GM12878 (cell line): ENCODE results near the gene PPP2R3A. TPM values are rescaled to one million over a fixed set of nuclear protein-coding genes. Genes with fewer than 3 reads are reported as not detected.

Experiments
- ATAC-seq: fragments of 200-7000 bp; cut with Tn5 transposase; 3 replicates; pipeline ENCODE4 v1.9.1; 2020; ENCODE audit warnings: mild to moderate bottlenecking, moderate library complexity
- BruUV-seq: library from RNA; stranded (reverse); fragments of 400-500 nt; replicated peaks from 2 replicates; lab custom pipeline; 2021; lab: Mats Ljungman, UMichigan
- CTCF ChIA-PET: fragments of 300-600 bp; sonication (Branson Sonifier 250); formaldehyde crosslinking; extraction: SDS; loops from one replicate; lab custom pipeline; 2021; ENCODE audit warnings: inconsistent platforms; lab: Yijun Ruan, JAX
- POLR2A ChIA-PET: fragments of 350-600 bp; formaldehyde crosslinking; extraction: SDS; loops from one replicate; lab custom pipeline; 2021; ENCODE audit warnings: inconsistent platforms; lab: Charles Lee
- RAD21 ChIA-PET: fragments of 300-600 bp; sonication (Branson Sonifier 250); formaldehyde crosslinking; loops from one replicate; lab custom pipeline; 2023; ENCODE audit warnings: antibody characterized with exemption; ENCODE audit not compliant: unreplicated experiment; lab: Charles Lee
- SMC1A ChIA-PET: fragments of 300-600 bp; sonication (Branson Sonifier 250); formaldehyde crosslinking; loops from one replicate; lab custom pipeline; 2023; ENCODE audit not compliant: unreplicated experiment, uncharacterized antibody; lab: Charles Lee
- DNase-seq: peaks from one replicate; pipeline ENCODE4 v3.0.0-alpha.2; 2011; ENCODE audit warnings: low read depth, low spot score
- FAIRE-seq: peaks from 3 replicates; lab custom pipeline; 2011; peaks lifted over from hg19 to GRCh38; lab: Jason Lieb, UNC
- H2AFZ ChIP-seq: 2 replicates; pipeline ENCODE4 v1.6.0; 2011; ENCODE audit warnings: low read depth, low read length, control low read depth; ENCODE audit not compliant: control insufficient read depth
- H3K27ac ChIP-seq: 2 replicates; pipeline ENCODE4 v1.5.1; 2011; ENCODE audit warnings: control low read depth; ENCODE audit not compliant: control insufficient read depth, insufficient read depth
- H3K27me3 ChIP-seq, 2 experiments: replicated peaks in 1 of 2; 2 replicates each; pipeline versions ENCODE4 v1.6.0 to v1.6.1; 2011; ENCODE audit warnings: low read length in 1 of 2; ENCODE audit not compliant: control insufficient read depth in 2 of 2, insufficient read depth in 2 of 2
- H3K36me3 ChIP-seq, 2 experiments: 2 replicates each; pipeline ENCODE4 v1.5.1; 2011; ENCODE audit warnings: low read length in 1 of 2; ENCODE audit not compliant: control insufficient read depth in 2 of 2, insufficient read depth in 2 of 2
- H3K4me1 ChIP-seq: 2 replicates; pipeline ENCODE4 v1.6.1; 2011; ENCODE audit warnings: mild to moderate bottlenecking, low read length, moderate library complexity, mixed read lengths; ENCODE audit not compliant: control insufficient read depth, insufficient read depth
- H3K4me2 ChIP-seq: 2 replicates; pipeline ENCODE4 v1.6.0; 2011; ENCODE audit warnings: control low read depth; ENCODE audit not compliant: control insufficient read depth, insufficient read depth
- H3K4me3 ChIP-seq: fragments of 200-600 bp; sonication (generic); 2 replicates; pipeline ENCODE4 v1.5.1; 2016
- H3K79me2 ChIP-seq: 2 replicates; pipeline ENCODE4 v1.6.0; 2011; ENCODE audit warnings: low read length; ENCODE audit not compliant: control insufficient read depth, insufficient read depth
- H3K9ac ChIP-seq: 2 replicates; pipeline ENCODE4 v1.8.0; 2011; ENCODE audit warnings: low read length, control low read depth, mixed read lengths; ENCODE audit not compliant: control insufficient read depth, insufficient read depth
- H3K9me3 ChIP-seq: replicated peaks from 3 replicates; pipeline ENCODE4 v1.5.1; 2011; ENCODE audit warnings: mild to moderate bottlenecking, low read length; ENCODE audit not compliant: control insufficient read depth, insufficient read depth
- H4K20me1 ChIP-seq: 2 replicates; pipeline ENCODE4 v1.6.0; 2011; ENCODE audit not compliant: control insufficient read depth, insufficient read depth
- CREB1 ChIP-seq: IDR thresholded peaks from 2 replicates; pipeline ENCODE4 v1.6.1; 2012; ENCODE audit warnings: low read depth, mild to moderate bottlenecking, inconsistent platforms
- CTCF ChIP-seq, 3 experiments: IDR thresholded peaks in 2 of 3; conservative IDR thresholded peaks in 1 of 3; 2 replicates each; pipeline ENCODE4 v1.5.1; 2011; ENCODE audit warnings: low read depth in 3 of 3, low read length in 3 of 3, mild to moderate bottlenecking in 3 of 3, control low read depth in 2 of 3, moderate library complexity in 2 of 3, inconsistent platforms in 1 of 3, mixed read lengths in 1 of 3; ENCODE audit not compliant: control insufficient read depth in 2 of 3, insufficient read depth in 1 of 3; ENCODE audit errors: extremely low read depth in 1 of 3
- DPF2 ChIP-seq: fragments of 450-650 bp; IDR thresholded peaks from 2 replicates; pipeline ENCODE4 v1.6.1; 2017; ENCODE audit warnings: mild to moderate bottlenecking
- IKZF2 ChIP-seq, 2 experiments: fragments of 450-650 bp; IDR thresholded peaks; 2 replicates each; pipeline ENCODE4 v1.6.1; 2017; ENCODE audit warnings: mild to moderate bottlenecking in 2 of 2, moderate library complexity in 2 of 2
- NFIC ChIP-seq: IDR thresholded peaks from 2 replicates; pipeline ENCODE4 v1.6.1; 2012; ENCODE audit warnings: low read depth, mild to moderate bottlenecking, inconsistent platforms, low read length, moderate library complexity
- POLR2AphosphoS5 ChIP-seq: IDR thresholded peaks from 2 replicates; pipeline ENCODE4 v1.6.1; 2011; ENCODE audit warnings: mild to moderate bottlenecking, low read length, inconsistent platforms
- SREBF2 ChIP-seq: IDR thresholded peaks from 2 replicates; pipeline ENCODE4 v1.6.1; 2012; ENCODE audit warnings: mild to moderate bottlenecking, low read length
- ZNF384 ChIP-seq: IDR thresholded peaks from 2 replicates; pipeline ENCODE4 v1.6.1; 2012; ENCODE audit warnings: low read depth, mild to moderate bottlenecking, low read length, improper control_type of control experiment, borderline replicate concordance
- ZNF622 ChIP-seq: fragments of 450-650 bp; IDR thresholded peaks from 2 replicates; pipeline ENCODE4 v1.6.1; 2017; ENCODE audit warnings: mild to moderate bottlenecking, inconsistent platforms
- WGBS: methylation state at CpG from one replicate; pipeline ENCODE4 v1.1.6; 2016; ENCODE audit warnings: low lambda C conversion rate; ENCODE audit not compliant: insufficient replicate concordance, insufficient coverage; ENCODE audit errors: missing lambda C conversion rate; 5-methylcytosine and 5-hydroxymethylcytosine counted together
- in situ Hi-C: fragments of 300-500 bp; cut with MboI; formaldehyde crosslinking; loops from 9 replicates; pipeline ENCODE4 v1.14.3; 2018; ENCODE audit warnings: mixed read lengths
- intact Hi-C: fragments of 100-400 bp; cut with micrococcal nuclease; formaldehyde crosslinking; loops from one replicate; pipeline ENCODE4 v1.14.2; 2022; ENCODE audit not compliant: unreplicated experiment
- polyA plus RNA-seq, 11 experiments: library from polyadenylated mRNA; depleted of rRNA in 4 of 11; unstranded in 6 of 11; stranded (reverse) in 5 of 11; fragments of >200 nt; fragmentation: Nextera tagmentation in 4 of 11; fragmentation: Illumina TruSeq in 1 of 11; extraction: Ambion mirVana in 4 of 11; extraction: Trizol in 1 of 11; gene quantifications; 1 replicate in 1 of 11; 2 replicates in 10 of 11; pipeline versions ENCODE4 v1.2.1 to v1.2.3, GENCODE V29; 2011 to 2016; ENCODE audit warnings: inconsistent platforms in 2 of 11, missing spikeins in 2 of 11, low read depth in 1 of 11
- total RNA-seq, 4 experiments: library from RNA; depleted of rRNA in 3 of 4; stranded (reverse); fragments of >200 nt in 3 of 4; fragmentation: Illumina TruSeq in 1 of 4; extraction: Trizol in 1 of 4; gene quantifications; 2 replicates each; pipeline versions ENCODE4 v1.2.1 to v1.2.3, GENCODE V29; 2013 to 2021

Gene PPP2R3A
- total and polyA plus RNA-seq, 10 of the 15 experiments (the other 5 are each of a cell fraction or from before 2014, with no cell fraction given), result under 0.01 to 0.16 (median 0.06) TPM; not detected in 5

DNA sequence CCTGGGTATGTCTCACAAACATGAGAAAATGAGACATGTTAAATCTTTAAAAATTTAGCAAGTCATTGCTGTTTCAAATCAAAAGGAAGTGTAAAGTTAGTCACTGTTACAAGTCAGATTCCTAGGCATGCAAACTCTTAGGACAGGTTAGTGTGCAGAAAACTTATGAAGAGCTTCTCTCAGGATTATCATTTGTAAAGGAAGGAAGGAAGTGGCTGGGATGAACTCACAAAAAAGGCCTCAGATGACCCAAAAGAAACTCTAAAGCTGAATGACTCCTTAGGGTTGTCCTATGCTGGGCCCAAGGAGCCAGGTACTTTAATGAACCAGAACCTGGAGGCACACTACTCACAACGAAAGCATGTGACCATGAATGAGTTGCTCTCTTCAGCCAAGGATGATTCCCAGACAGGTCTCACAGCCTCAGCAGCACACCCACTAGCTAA lies 205.6 kb downstream of the PPP2R3A start:
- peak overlapping the region; percentile 50; the same call in 1 of the 2 replicates for H3K27ac ChIP-seq
- peaks cover 6% of the 10 kb centered on the region; the same call in 1 of the 2 replicates for H4K20me1 ChIP-seq
- no peaks in the 10 kb centered on the region for H3K27me3 ChIP-seq
- no peaks in the 10 kb centered on the region for H3K36me3 ChIP-seq
- ChIA-PET SMC1A (interaction anchor here (0.7 to 4.2 kb wide), 3 partner anchors 11 to 195 kb away, joined by 3 to 14 read pairs (median 5); no protein-coding TSS in a partner anchor), RAD21 (interaction anchor here (1.4 kb wide), 1 partner anchor 26 kb away, joined by 6 read pairs; the partner anchor contains the start of gene MSL2), CTCF (interaction anchor here (0.5 to 1.0 kb wide), 3 partner anchors 10 to 35 kb away, joined by 3 to 4 read pairs (median 3); no protein-coding TSS in a partner anchor), POLR2A (no interaction called here)
- in situ Hi-C loops (no loop called here), intact Hi-C loops (no loop called here)
- peaks cover 94% of the 10 kb centered on the region for H3K79me2 ChIP-seq
- no peaks in the 10 kb centered on the region for H3K9me3 ChIP-seq
- H3K4me1 ChIP-seq, result no peaks in the 10 kb centered on the region
- H3K9ac ChIP-seq, result no peak overlapping the region
- no peak overlapping the region for H2AFZ ChIP-seq
- 33% methylated on average over 1 of the region's 1 CpG for WGBS
- no TSS peak for BruUV-seq
- H3K4me2 ChIP-seq, result no peak overlapping the region
- TF ChIP-seq CTCF (IDR thresholded peaks at IDR 0.05 in 2 of 3, conservative IDR thresholded peaks at IDR 0.05 in 1 of 3; ENCODE audit: control insufficient read depth in 2 of 3, extremely low read depth in 1 of 3, insufficient read depth in 1 of 3, low read depth in 3 of 3, low read length in 3 of 3) (no peak), NFIC (no peak), ZNF384 (no peak), ZNF622 (no peak), IKZF2 (IDR thresholded peaks at IDR 0.05) (no peak), CREB1 (no peak), POLR2AphosphoS5 (peak; percentile 2; the same call in 1 of the 2 replicates), SREBF2 (no peak), DPF2 (no peak)
- H3K4me3 ChIP-seq, result no peak overlapping the region
- no peak for DNase-seq
- ATAC-seq, result peak; percentile 69
- peak; percentile 75 for FAIRE-seq
